ENCODE results near the gene ABHD10. TPM values are rescaled to one million over a fixed set of nuclear protein-coding genes. Genes with fewer than 3 reads are reported as not detected.

Gene ABHD10
- total RNA-seq, 4 donors from 2014 or later = 40.8 to 54.9 (median 50.6) TPM

GRCh38 chr3:112000966-112001365 lies 22.1 kb downstream of the ABHD10 start:
- TF ChIP-seq POLR2A (IDR thresholded peaks at IDR 0.05) (no peak), CTCF (IDR thresholded peaks at IDR 0.05) (no peak)
- Histone ChIP-seq H3K4me3 (replicated peaks in 1 of 3) (no peak overlapping the region), H3K27me3 (no peaks in the 10 kb centered on the region), H3K36me3 (no peaks in the 10 kb centered on the region), H3K9me3 (no peaks in the 10 kb centered on the region), H3K27ac (no peak overlapping the region), H3K4me1 (peaks cover 4 to 6% of the 10 kb centered on the region in 2 donors)
- intact Hi-C loops (cut with DNase I) = no loop called here
- no peak for DNase-seq
- WGBS, 2 donors = 78 to 94% methylated on average over 2 of the region's 2 CpGs

GRCh38 chr3:112001526-112001925 lies 22.7 kb downstream of the ABHD10 start:
- H3K4me3 ChIP-seq (replicated peaks in 1 of 3) = no peak overlapping the region
- H3K36me3 ChIP-seq = no peaks in the 10 kb centered on the region
- no peak overlapping the region for H3K27ac ChIP-seq
- peaks cover 4 to 6% of the 10 kb centered on the region in 2 donors for H3K4me1 ChIP-seq
- TF ChIP-seq POLR2A (IDR thresholded peaks at IDR 0.05) (no peak), CTCF (IDR thresholded peaks at IDR 0.05) (no peak)
- intact Hi-C loops (cut with DNase I) = no loop called here
- no peaks in the 10 kb centered on the region for H3K27me3 ChIP-seq
- 95 to 100% methylated on average over 2 of the region's 2 CpGs for WGBS, 2 donors
- no peaks in the 10 kb centered on the region for H3K9me3 ChIP-seq
- no peak for DNase-seq

GRCh38 chr3:112002096-112002971 lies 23.5 kb downstream of the ABHD10 start:
- Histone ChIP-seq H3K4me3 (replicated peaks in 1 of 3) (no peak overlapping the region), H3K9me3 (no peaks in the 10 kb centered on the region), H3K4me1 (peaks cover 4 to 7% of the 10 kb centered on the region in 2 donors), H3K27me3 (no peaks in the 10 kb centered on the region), H3K27ac (no peak overlapping the region), H3K36me3 (no peaks in the 10 kb centered on the region)
- no peak for DNase-seq
- TF ChIP-seq POLR2A (IDR thresholded peaks at IDR 0.05) (no peak), CTCF (IDR thresholded peaks at IDR 0.05) (no peak)
- WGBS, 2 donors = 79% methylated on average over 8 of the region's 8 CpGs
- intact Hi-C loops (cut with DNase I) = no loop called here

- no peaks in the 10 kb centered on the region for H3K27me3 ChIP-seq
- intact Hi-C loops (cut with DNase I) = no loop called here
- TF ChIP-seq CTCF (IDR thresholded peaks at IDR 0.05) (no peak), POLR2A (IDR thresholded peaks at IDR 0.05) (no peak)
- H3K27ac ChIP-seq = no peak overlapping the region
- 84 to 91% methylated on average over 4 of the region's 4 CpGs for WGBS, 2 donors
- H3K9me3 ChIP-seq = no peaks in the 10 kb centered on the region
- DNase-seq = no peak
- no peak overlapping the region for H3K4me3 ChIP-seq (replicated peaks in 1 of 3)
- H3K4me1 ChIP-seq = peaks cover 4 to 17% of the 10 kb centered on the region in 2 donors
- H3K36me3 ChIP-seq = no peaks in the 10 kb centered on the region
Observed at GRCh38 chr3:112003321-112004080, 24.7 kb downstream of the ABHD10 start.

GRCh38 chr3:112004187-112004586 lies 25.4 kb downstream of the ABHD10 start:
- Histone ChIP-seq H3K36me3 (no peaks in the 10 kb centered on the region), H3K4me3 (replicated peaks in 1 of 3) (no peak overlapping the region), H3K27ac (no peak overlapping the region), H3K27me3 (no peaks in the 10 kb centered on the region), H3K9me3 (no peaks in the 10 kb centered on the region), H3K4me1 (peaks cover 4 to 18% of the 10 kb centered on the region in 2 donors)
- no peak for DNase-seq
- no peak for TF ChIP-seq CTCF (IDR thresholded peaks at IDR 0.05)
- no peak for TF ChIP-seq POLR2A (IDR thresholded peaks at IDR 0.05)
- intact Hi-C loops (cut with DNase I) = no loop called here
- WGBS, 2 donors = 89 to 91% methylated on average over 2 of the region's 2 CpGs

Data from thyroid gland (tissue), 4 donors.